DMS79 treated with DMSO at 0.1 percent for 48 hours (cell line): Measurements from ENCODE around the gene CFAP46.
"Not testable (repeated sequence)": the region's sequence is repeated elsewhere in the genome, so short reads cannot be mapped to it uniquely, and the experiment has no call there.

ENCODE experiments used
- DNase-seq: peaks from one replicate; lab custom pipeline; 2025; lab: John Stamatoyannopoulos, UW

CFAP46 gene

GRCh38 chr10:132943791-132944404 lies 1.5 kb upstream of the CFAP46 start:
- no peak for DNase-seq

- DNase-seq: no peak
These were observed 854 bp upstream of the CFAP46 start for GRCh38 chr10:132943058-132943790.

DNA sequence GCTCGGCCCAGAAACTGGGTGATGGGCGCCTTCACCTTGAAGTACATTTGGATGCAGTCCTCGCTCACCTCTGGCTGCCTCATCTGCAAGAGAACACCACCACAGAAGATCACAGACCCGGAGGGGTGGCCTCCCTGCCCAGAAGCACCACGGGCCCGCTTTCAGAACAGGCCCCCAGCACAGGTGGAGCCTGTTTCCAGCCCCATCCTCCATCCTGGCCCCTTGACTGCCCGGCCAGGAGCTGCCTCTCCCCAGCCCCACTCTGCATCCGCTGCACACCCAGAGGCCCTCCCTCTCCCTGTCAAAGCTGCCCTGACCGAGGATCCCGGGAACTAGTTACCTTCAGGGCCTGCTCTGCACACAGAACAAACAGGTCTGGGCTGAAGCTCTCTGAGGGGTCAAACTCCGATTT lies 724 bp downstream of the CFAP46 start:
- DNase-seq: no peak

- DNase-seq: no peak
These were observed 1.4 kb downstream of the CFAP46 start for GRCh38 chr10:132940791-132941465.

DNA sequence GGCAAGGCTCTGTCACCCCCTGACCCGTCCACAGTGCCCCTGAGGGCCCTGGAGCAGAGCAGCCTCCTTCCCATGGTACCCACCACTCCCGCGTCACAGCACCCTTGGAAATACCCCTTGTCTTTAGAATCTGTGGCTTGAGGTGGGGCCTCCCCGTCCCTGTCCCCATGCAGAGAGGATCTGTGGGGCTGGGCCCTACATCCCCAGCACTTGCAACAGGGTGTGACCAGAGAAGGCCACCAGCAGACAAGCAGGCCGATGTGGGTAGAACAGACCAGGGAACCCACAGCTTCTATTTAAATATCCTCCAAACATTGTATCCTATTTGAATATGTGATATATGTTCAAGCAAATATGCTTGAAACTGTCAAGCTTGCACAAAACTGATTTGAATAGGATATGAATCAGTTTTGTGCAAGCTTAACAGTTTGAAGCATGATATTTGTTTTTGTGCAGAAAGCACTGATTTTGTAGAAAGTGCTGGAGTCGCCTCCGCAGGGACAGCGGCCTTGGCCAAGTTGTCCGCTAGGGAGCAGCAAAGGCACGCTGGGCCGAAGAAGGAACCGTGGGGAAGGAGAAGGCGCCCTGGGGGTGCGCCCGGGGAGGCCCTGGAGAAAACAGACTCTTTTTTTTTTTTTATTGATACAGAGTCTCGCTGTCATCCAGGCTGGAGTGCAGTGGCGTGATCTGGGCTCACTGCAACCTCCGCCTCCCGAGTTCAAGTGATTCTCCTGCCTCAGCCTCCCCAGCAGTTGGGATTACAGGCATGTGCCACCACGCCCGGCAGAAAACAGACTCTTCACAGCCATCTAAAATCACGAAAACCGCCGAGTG lies 2.2 kb downstream of the CFAP46 start:
- no peak for DNase-seq

- DNase-seq: no peak
These were observed 2.9 kb downstream of the CFAP46 start for GRCh38 chr10:132939378-132939955.

DNA sequence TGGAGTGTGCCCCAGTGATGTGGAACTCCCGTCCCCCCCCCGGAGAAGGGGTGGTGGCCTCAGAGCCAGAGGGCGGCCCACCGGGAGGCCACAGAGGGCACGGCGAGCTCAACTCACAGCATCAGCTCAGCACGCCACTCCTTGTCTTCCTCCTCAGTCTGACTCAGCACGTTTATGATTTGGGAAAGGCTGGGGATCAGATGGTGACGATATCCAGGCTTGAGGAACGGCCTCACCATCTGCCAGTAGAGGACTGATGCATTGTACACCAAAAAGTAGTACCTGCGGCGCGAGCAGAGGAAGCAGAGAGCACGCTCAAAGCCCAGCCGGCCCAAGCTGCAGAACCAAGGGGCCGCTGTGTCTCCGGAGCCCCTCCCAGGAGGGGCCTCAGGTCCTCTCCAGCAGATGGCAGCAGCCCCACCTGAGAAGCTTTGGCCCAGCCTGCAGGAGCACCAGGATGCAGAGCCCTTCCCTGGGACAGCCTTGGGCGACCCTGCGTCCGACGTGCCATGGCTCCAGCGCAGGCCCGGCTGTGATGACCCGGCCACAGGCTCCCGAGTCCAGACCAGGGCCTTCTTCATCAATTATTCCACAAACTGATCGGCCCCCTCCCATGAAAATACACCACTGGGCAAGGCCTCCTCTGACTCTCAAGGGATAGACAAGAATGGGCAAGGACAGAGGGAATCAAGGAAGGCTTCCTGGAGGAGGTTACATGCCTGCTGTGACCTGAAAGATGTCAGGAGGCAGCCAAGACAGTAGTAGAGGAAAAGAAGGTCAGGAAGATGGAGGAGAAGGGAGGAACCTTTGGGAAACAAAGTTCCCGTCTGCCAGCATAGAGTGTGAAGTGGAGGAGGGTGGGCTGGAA lies 3.7 kb downstream of the CFAP46 start:
- DNase-seq: no peak

DNA sequence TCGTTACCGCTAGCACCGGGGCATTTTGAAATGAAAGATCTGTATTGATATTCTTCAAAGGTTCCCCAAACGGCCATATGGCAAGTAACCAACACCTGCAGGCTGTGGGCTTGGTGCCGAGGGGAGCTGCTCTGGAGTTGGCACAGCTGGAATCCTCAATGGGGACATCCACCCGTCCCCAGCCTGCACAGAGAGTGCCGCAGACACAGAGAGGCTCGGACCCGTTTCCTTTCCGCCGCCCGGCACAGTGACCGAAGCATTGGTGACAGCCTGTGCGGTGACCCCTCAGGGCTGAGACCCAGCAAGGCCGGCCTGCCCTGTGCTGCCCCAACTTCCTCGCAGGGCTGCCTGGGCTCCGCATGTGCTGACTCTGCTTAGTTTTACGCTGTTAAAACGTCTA lies 4.5 kb downstream of the CFAP46 start:
- DNase-seq: no peak

- DNase-seq: no peak
These were observed 7.4 kb downstream of the CFAP46 start for GRCh38 chr10:132934953-132935352.

DNA sequence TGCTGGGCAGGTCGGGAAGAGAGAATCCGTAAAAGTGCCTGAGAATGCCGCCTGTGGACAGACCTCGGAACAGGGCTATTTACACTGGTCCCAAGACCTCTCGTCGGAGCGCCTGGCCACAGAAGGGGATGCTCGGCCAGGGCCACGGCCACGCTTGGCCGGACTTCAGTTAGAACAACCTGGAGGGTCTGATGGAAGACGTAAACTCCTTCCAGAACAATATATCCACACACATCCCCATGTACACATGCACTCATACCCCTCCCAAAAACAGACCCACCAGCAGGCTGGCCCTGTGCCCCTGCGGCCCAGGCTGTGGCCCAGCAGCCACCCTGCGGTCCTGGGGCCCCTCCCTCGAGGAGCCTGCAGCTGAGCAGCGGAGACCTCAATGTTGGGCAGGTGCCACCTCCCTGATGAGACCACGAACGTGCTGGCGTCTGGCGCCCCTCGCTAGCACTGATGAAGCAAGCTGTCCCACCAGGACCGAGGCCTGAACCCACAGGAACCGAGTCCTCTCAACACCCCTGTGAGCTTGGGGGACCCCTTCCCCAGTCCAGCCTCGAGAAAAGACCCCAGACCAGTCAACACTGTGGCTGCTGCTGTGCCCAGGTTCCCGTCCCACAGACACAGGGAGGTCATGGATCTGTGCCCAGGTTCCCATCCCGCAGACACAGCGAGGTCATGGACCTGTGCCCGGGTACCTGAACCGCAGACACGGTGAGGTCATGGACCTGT lies 8.9 kb downstream of the CFAP46 start:
- DNase-seq: no peak

DNA sequence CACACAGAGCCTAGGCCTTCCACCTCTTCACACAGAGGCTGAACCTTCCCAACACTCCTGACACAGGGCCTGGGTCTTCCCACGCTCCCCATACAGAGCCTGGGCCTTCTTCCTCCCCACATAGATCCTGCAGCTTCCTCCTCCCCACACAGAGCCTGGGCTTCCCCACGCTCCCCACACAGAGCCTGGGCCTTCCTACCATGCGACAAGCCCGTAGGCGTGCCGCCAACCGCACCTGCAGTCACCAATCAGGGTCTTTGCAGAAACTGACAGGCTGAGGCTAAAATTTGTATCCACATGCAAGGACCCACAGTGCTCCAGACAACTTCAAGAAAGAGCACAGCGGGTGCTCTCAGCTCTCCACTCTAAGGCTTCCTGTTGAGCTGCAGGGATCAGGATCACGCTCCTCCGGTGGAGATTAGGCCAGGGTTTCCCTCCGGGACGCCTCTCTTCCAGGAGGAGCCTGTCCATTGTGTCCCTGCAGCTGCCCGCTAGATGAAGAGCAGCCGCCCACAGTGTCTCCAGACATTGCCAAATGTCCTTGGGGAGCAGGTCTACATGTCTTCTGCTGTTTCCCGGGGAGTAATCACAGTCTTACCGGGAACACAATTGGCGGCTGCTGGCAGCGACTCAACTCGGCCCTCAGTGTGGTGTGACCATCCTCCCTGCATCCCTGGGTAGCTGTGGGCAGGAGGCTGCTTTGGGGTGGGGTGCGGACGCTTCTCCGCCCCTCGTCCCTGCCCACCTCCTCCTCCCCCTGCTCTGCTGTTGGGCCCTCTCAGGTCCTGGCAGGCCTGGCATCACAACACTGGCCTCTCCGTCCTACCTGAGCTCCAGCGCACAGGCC lies 9.7 kb downstream of the CFAP46 start:
- DNase-seq: no peak

- not testable (repeated sequence) for DNase-seq
These were observed 10.8 kb downstream of the CFAP46 start for GRCh38 chr10:132931258-132932250.

- not testable (repeated sequence) for DNase-seq
These were observed 11.7 kb downstream of the CFAP46 start for GRCh38 chr10:132930701-132931100.

- no peak for DNase-seq
These were observed 12.3 kb downstream of the CFAP46 start for GRCh38 chr10:132929953-132930548.

DNA sequence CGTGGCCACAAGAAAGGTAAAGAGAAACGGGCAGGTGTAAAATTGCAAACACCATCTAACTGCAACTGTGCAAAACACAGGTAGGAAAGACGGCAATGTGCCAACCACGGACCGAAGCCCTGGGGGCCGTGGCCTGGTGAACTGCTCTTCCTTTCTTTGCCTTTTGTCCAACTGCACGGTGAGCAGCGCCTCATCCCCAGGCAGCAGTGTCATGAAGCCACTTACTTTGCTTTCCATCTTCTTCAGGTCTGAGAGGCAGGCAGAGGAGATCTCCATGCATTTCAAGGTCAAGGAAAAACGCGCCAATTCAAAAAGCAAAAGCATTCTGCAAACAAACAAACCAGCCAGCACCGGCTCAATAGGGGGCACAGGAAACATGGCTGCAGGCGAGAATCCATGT lies 12.9 kb downstream of the CFAP46 start:
- DNase-seq: no peak

- no peak for DNase-seq
These were observed 14.1 kb downstream of the CFAP46 start for GRCh38 chr10:132928261-132928660.

- no peak for DNase-seq
These were observed 14.5 kb downstream of the CFAP46 start for GRCh38 chr10:132927824-132928223.
